ENCODE measurements around the gene FAM222A.

Gene FAM222A

DNA sequence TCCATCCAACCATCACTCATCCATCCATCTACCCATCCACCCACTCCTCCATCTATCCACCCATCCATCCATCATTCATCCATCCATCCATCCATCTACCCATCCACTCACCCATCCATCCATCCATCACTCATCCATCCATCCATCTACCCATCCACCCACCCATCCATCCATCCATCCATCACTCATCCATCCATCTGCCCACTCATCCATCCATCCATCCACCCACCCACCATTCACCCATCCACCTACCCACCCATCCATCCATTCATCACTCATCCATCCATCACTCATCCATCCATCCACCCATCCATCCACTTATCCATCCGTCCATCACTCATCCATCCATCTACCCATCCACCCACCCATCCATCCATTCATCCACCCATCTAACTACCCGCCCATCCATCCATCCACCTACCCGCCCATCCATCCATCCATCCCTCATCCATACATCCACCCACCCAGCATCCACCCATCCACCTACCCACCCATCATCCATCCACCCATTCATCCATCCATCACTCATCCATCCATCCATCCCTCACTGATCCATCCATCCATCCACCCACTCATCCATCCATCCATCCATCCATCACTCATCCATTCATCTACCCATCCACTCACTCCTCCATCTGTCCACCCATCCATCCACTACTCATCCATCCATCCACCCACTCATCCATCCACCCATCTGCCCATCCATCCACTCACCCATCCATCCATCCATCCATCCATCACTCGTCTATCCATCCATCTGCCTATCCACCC, 95.4 kb downstream of the FAM222A start:
- FAIRE-seq (no peak), DNase-seq (ENCODE audit: insufficient read length, low spot score) (no peak)
- TF ChIP-seq CTCF (IDR thresholded peaks at IDR 0.05; ENCODE audit: insufficient read depth, missing control alignments) = no peak

DNA sequence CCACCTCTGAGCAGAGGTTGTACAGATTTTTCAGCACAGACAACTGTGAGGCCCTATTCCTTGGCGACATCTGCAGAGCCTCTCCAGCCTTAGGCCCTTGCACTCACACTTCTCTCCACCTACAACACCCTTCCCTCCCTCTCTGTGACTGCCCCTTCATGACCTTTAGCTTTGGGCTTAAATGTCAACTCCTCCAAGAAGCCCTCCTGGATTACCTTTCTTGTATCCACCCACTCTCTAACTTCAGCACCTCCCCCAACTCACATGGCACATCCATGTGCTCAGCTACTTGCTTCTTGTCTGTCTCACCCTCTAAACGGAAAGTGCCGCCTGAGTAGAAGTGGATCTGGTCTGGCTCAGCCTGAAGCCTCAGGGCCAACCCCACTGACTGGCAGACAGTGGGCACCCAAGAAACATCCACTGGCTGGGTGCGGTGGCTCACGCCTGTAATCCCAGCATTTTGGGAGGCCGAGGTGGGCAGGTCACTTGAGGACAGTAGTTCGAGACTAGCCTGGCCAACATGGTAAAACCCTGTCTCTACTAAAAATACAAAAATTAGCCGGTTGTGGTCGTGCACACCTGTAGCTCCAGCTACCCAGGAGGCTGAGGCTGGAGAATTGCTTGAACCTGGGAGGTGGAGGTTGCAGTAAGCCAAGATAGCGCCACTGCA, 97.5 kb downstream of the FAM222A start:
- no peak for TF ChIP-seq CTCF (IDR thresholded peaks at IDR 0.05; ENCODE audit: insufficient read depth, missing control alignments)
- no peak for DNase-seq (ENCODE audit: insufficient read length, low spot score)
- no peak for FAIRE-seq

- no peak for FAIRE-seq
- no peak for DNase-seq (ENCODE audit: insufficient read length, low spot score)
- TF ChIP-seq CTCF (IDR thresholded peaks at IDR 0.05; ENCODE audit: insufficient read depth, missing control alignments) = no peak
These were observed 98.0 kb downstream of the FAM222A start for GRCh38 chr12:109811624-109811995.

GRCh38 chr12:109813810-109814416, 100.3 kb downstream of the FAM222A start:
- no peak for TF ChIP-seq CTCF (IDR thresholded peaks at IDR 0.05; ENCODE audit: insufficient read depth, missing control alignments)
- FAIRE-seq (no peak), DNase-seq (ENCODE audit: insufficient read length, low spot score) (no peak)

DNA sequence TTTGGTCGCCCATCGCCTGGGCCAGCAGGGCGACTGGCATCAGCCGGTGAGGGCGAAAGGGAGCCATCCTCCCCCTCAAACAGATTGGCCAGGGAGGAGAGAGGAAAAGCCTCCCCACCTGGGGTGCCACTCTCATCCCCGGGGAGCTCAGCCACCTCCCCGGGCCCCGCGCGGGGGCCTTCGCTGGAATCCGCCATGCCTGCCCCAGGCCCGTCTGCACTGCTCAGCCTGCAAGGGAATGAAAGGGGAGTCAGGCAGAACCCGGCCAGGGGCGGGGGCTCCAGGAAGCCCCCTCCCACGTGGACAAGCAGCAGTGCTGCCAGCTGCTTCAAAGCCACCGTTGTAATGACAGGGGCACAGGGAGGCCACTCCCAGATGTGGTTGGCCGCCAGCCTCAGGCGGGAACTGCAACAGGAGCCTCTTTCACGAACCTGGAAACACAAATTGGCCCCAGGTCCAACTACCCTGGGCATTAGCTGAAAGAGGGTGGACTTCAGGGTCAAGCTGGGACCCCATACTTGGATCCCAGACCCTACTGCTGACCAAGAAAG, 101.0 kb downstream of the FAM222A start:
- TF ChIP-seq CTCF (IDR thresholded peaks at IDR 0.05; ENCODE audit: insufficient read depth, missing control alignments) = no peak
- FAIRE-seq = no peak

GRCh38 chr12:109815225-109815624, 101.6 kb downstream of the FAM222A start:
- no peak for TF ChIP-seq CTCF (IDR thresholded peaks at IDR 0.05; ENCODE audit: insufficient read depth, missing control alignments)
- FAIRE-seq (no peak), DNase-seq (ENCODE audit: insufficient read length, low spot score) (no peak)

More for the DNA sequence above, 101.0 kb downstream of the FAM222A start:
- no peak for DNase-seq (ENCODE audit: insufficient read length, low spot score)
